Trophoblast cell (in vitro differentiated cells and primary cell): ENCODE data around the gene GSN.

ENCODE experiments used
- DNase-seq, 2 donors: peaks; one replicate each; pipeline ENCODE4 v3.0.0-alpha.2; 2016
- H2AFZ ChIP-seq: 2 replicates; pipeline ENCODE4 v1.6.1; 2013; ENCODE audit warnings: low read length, moderate library complexity, mild to moderate bottlenecking; ENCODE audit not compliant: insufficient read depth, poor library complexity
- H2AK5ac ChIP-seq: 2 replicates; pipeline ENCODE4 v1.6.1; 2013; ENCODE audit warnings: mild to moderate bottlenecking, low read length
- H2BK120ac ChIP-seq: 2 replicates; pipeline ENCODE4 v1.6.1; 2013; ENCODE audit warnings: low read length, mild to moderate bottlenecking, moderate library complexity; ENCODE audit not compliant: insufficient read depth, poor library complexity
- H2BK12ac ChIP-seq: 2 replicates; pipeline ENCODE4 v1.6.1; 2013; ENCODE audit warnings: mild to moderate bottlenecking, low read length, moderate library complexity
- H2BK5ac ChIP-seq: 2 replicates; pipeline ENCODE4 v1.6.1; 2013; ENCODE audit warnings: low read length, low read depth, moderate library complexity, mild to moderate bottlenecking; ENCODE audit not compliant: poor library complexity
- H3K14ac ChIP-seq: 2 replicates; pipeline ENCODE4 v1.6.1; 2013; ENCODE audit warnings: mild to moderate bottlenecking, low read length
- H3K18ac ChIP-seq: 2 replicates; pipeline ENCODE4 v1.6.1; 2013; ENCODE audit warnings: mild to moderate bottlenecking, low read length
- H3K23ac ChIP-seq: 2 replicates; pipeline ENCODE4 v1.6.1; 2013; ENCODE audit warnings: low read length
- H3K27ac ChIP-seq: 2 replicates; pipeline ENCODE4 v1.5.1; 2013; ENCODE audit warnings: low read depth, mild to moderate bottlenecking, inconsistent platforms, low read length, moderate library complexity
- H3K27me3 ChIP-seq: 2 replicates; pipeline ENCODE4 v1.6.1; 2013; ENCODE audit warnings: inconsistent platforms, mild to moderate bottlenecking, low read length, moderate library complexity; ENCODE audit not compliant: insufficient read depth
- H3K36me3 ChIP-seq, 2 experiments: 1 replicate in 1 of 2; 2 replicates in 1 of 2; pipeline ENCODE4 v1.6.1; 2013; ENCODE audit warnings: low read length in 2 of 2, mild to moderate bottlenecking in 2 of 2, moderate library complexity in 1 of 2; ENCODE audit not compliant: insufficient read depth in 2 of 2, control insufficient read depth in 1 of 2
- H3K4ac ChIP-seq: 2 replicates; pipeline ENCODE4 v1.6.1; 2013; ENCODE audit warnings: low read depth, mild to moderate bottlenecking, low read length, moderate library complexity
- H3K4me1 ChIP-seq, 2 experiments: 1 replicate in 1 of 2; 2 replicates in 1 of 2; pipeline ENCODE4 v1.6.1; 2013; ENCODE audit warnings: low read length in 2 of 2, mild to moderate bottlenecking in 2 of 2, moderate library complexity in 1 of 2; ENCODE audit not compliant: insufficient read depth in 2 of 2, control insufficient read depth in 1 of 2
- H3K4me2 ChIP-seq: 2 replicates; pipeline ENCODE4 v1.6.1; 2013; ENCODE audit warnings: inconsistent platforms, mild to moderate bottlenecking, low read length, moderate library complexity
- H3K4me3 ChIP-seq: 2 replicates; pipeline ENCODE4 v1.5.1; 2013; ENCODE audit warnings: mild to moderate bottlenecking, low read depth, low read length, inconsistent platforms
- H3K79me1 ChIP-seq: one replicate; pipeline ENCODE4 v1.6.1; 2013; ENCODE audit warnings: low read length
- H3K79me2 ChIP-seq: 2 replicates; pipeline ENCODE4 v1.6.1; 2013; ENCODE audit warnings: low read length, mild to moderate bottlenecking; ENCODE audit not compliant: control insufficient read depth, insufficient read depth, poor library complexity
- H3K9ac ChIP-seq: 2 replicates; pipeline ENCODE4 v1.6.1; 2013; ENCODE audit warnings: mild to moderate bottlenecking, low read length
- H3K9me3 ChIP-seq: 2 replicates; pipeline ENCODE4 v1.6.1; 2013; ENCODE audit warnings: low read depth, mild to moderate bottlenecking, control low read depth, inconsistent platforms, low read length; ENCODE audit not compliant: insufficient read depth
- H4K12ac ChIP-seq: 2 replicates; pipeline ENCODE4 v1.6.1; 2013; ENCODE audit warnings: low read depth, mild to moderate bottlenecking, low read length, moderate library complexity
- H4K8ac ChIP-seq: 2 replicates; pipeline ENCODE4 v1.6.1; 2013; ENCODE audit warnings: low read depth, mild to moderate bottlenecking, low read length, moderate library complexity
- H4K91ac ChIP-seq: one replicate; pipeline ENCODE4 v1.6.1; 2013; ENCODE audit warnings: low read depth, mild to moderate bottlenecking, low read length, moderate library complexity
- WGBS: extraction: QIAGEN DNeasy Blood & Tissue Kit; methylation state at CpG from one replicate; pipeline ENCODE4 v1.1.7; 2013; ENCODE audit warnings: missing lambda C conversion rate; ENCODE audit not compliant: insufficient read length, insufficient coverage; ENCODE audit errors: extremely low coverage; 5-methylcytosine and 5-hydroxymethylcytosine counted together

GSN gene

GRCh38 chr9:121367306-121368137 lies 99.6 kb downstream of the GSN start:
- Histone ChIP-seq H4K8ac (no peak overlapping the region), H2BK5ac (no peak overlapping the region), H3K27ac (peak overlapping the region; percentile 90), H3K79me2 (peaks cover 12% of the 10 kb centered on the region), H3K4ac (no peak overlapping the region), H3K4me3 (no peak overlapping the region), H4K91ac (no peak overlapping the region), H3K4me2 (peak overlapping the region; percentile 58), H3K4me1 (peaks cover 7% of the 10 kb centered on the region in 2 experiments), H3K9me3 (no peaks in the 10 kb centered on the region), H2BK120ac (no peak overlapping the region), H2AK5ac (no peak overlapping the region), H3K23ac (no peak overlapping the region), H3K18ac (no peak overlapping the region), H3K14ac (no peak overlapping the region), H3K9ac (no peak overlapping the region), H3K27me3 (no peaks in the 10 kb centered on the region), H2AFZ (no peak overlapping the region), H3K79me1 (peaks cover 19% of the 10 kb centered on the region), H2BK12ac (no peak overlapping the region), H3K36me3 (peaks cover 3 to 4% of the 10 kb centered on the region in 2 experiments), H4K12ac (no peak overlapping the region)
- DNase-seq: no peak
- no CpG with 5 or more reads among the region's 4 CpGs for WGBS

- no peak for DNase-seq
- H3K18ac ChIP-seq: no peak overlapping the region
- no CpG with 5 or more reads among the region's 1 CpG for WGBS
- H3K23ac ChIP-seq: no peak overlapping the region
- H3K4ac ChIP-seq: no peak overlapping the region
- no peaks in the 10 kb centered on the region for H3K27me3 ChIP-seq
- H4K91ac ChIP-seq: no peak overlapping the region
- H2BK120ac ChIP-seq: no peak overlapping the region
- peaks cover 19% of the 10 kb centered on the region for H3K79me1 ChIP-seq
- peaks cover 7% of the 10 kb centered on the region in 2 experiments for H3K4me1 ChIP-seq
- H3K4me2 ChIP-seq: peak overlapping the region; percentile 64
- peak overlapping the region; percentile 74 for H3K9ac ChIP-seq
- no peak overlapping the region for H2AFZ ChIP-seq
- peak overlapping the region; percentile 95 for H3K27ac ChIP-seq
- no peaks in the 10 kb centered on the region for H3K9me3 ChIP-seq
- H3K4me3 ChIP-seq: no peak overlapping the region
- H2AK5ac ChIP-seq: no peak overlapping the region
- H2BK5ac ChIP-seq: peak overlapping the region; percentile 60
- H3K14ac ChIP-seq: peak overlapping the region; percentile 54
- H3K36me3 ChIP-seq: peaks cover 3 to 4% of the 10 kb centered on the region in 2 experiments
- peaks cover 12% of the 10 kb centered on the region for H3K79me2 ChIP-seq
- no peak overlapping the region for H2BK12ac ChIP-seq
- H4K12ac ChIP-seq: no peak overlapping the region
- H4K8ac ChIP-seq: no peak overlapping the region
These were observed 100.2 kb downstream of the GSN start for GRCh38 chr9:121368138-121368522.

GRCh38 chr9:121368745-121369144 lies 100.8 kb downstream of the GSN start:
- Histone ChIP-seq H2BK5ac (peak overlapping the region; percentile 66), H3K27me3 (no peaks in the 10 kb centered on the region), H3K4me3 (peak overlapping the region; percentile 49), H3K14ac (peak overlapping the region; percentile 80), H2BK120ac (peak overlapping the region; percentile 46), H3K79me2 (peaks cover 12% of the 10 kb centered on the region), H4K12ac (peak overlapping the region; percentile 49), H4K8ac (peak overlapping the region; percentile 29), H3K27ac (peak overlapping the region; percentile 95), H3K4ac (peak overlapping the region; percentile 98), H3K9ac (no peak overlapping the region), H2AFZ (no peak overlapping the region), H3K4me1 (peaks cover 7% of the 10 kb centered on the region in 2 experiments), H4K91ac (peak overlapping the region; percentile 60), H3K18ac (peak overlapping the region; percentile 79), H3K36me3 (peaks cover 3 to 4% of the 10 kb centered on the region in 2 experiments), H3K23ac (no peak overlapping the region), H3K4me2 (peak overlapping the region; percentile 64), H3K9me3 (no peaks in the 10 kb centered on the region), H2AK5ac (no peak overlapping the region), H2BK12ac (peak overlapping the region; percentile 67), H3K79me1 (peaks cover 19% of the 10 kb centered on the region)
- WGBS: no CpG with 5 or more reads among the region's 8 CpGs
- DNase-seq: no peak

- peak within 1 kb of the TSS; percentile 96 for H3K18ac ChIP-seq
- H2AFZ ChIP-seq: peak within 1 kb of the TSS; percentile 80
- H2BK12ac ChIP-seq: peak within 1 kb of the TSS; percentile 69
- peak within 1 kb of the TSS; percentile 9 for H3K27ac ChIP-seq
- peak within 1 kb of the TSS; percentile 92 for H3K9ac ChIP-seq
- no peaks in the 10 kb centered on the region for H3K9me3 ChIP-seq
- peak within 1 kb of the TSS; percentile 76 for H3K14ac ChIP-seq
- H3K4me3 ChIP-seq: peak within 1 kb of the TSS; percentile 88
- H2BK5ac ChIP-seq: peak within 1 kb of the TSS; percentile 83
- no peaks in the 10 kb centered on the region for H3K27me3 ChIP-seq
- H2BK120ac ChIP-seq: peak within 1 kb of the TSS; percentile 67
- peak within 1 kb of the TSS; percentile 94 for H2AK5ac ChIP-seq
- no CpG with 5 or more reads among the region's 52 CpGs for WGBS
- peak within 1 kb of the TSS; percentile 64 for H3K4me2 ChIP-seq
- peaks cover 12% of the 10 kb centered on the region for H3K79me2 ChIP-seq
- peak within 1 kb of the TSS; percentile 89 for H4K12ac ChIP-seq
- no peak for DNase-seq
- peaks cover 3 to 4% of the 10 kb centered on the region in 2 experiments for H3K36me3 ChIP-seq
- peaks cover 19% of the 10 kb centered on the region for H3K79me1 ChIP-seq
- H3K23ac ChIP-seq: no peak within 1 kb of the TSS
- H3K4ac ChIP-seq: peak within 1 kb of the TSS; percentile 98
- peak within 1 kb of the TSS; percentile 87 for H4K8ac ChIP-seq
- H3K4me1 ChIP-seq: peaks cover 7% of the 10 kb centered on the region in 2 experiments
- H4K91ac ChIP-seq: peak within 1 kb of the TSS; percentile 80
These were observed 101.8 kb downstream of the GSN start, which contains the start of gene STOM for GRCh38 chr9:121369595-121370265. STOM (minus strand) TSS chr9:121370250; CDS start chr9:121370187, 63 bp downstream.
